Measurements from ENCODE around the gene CCDC82. TPM values are rescaled to one million over a fixed set of nuclear protein-coding genes. Genes with fewer than 3 reads are reported as not detected.
A peak's percentile ranks its signal among the peaks of the same experiment; 100 is the strongest.

The CCDC82 gene
- total and polyA plus RNA-seq, 2 experiments from 2014 or later, result 19.1 to 33.2 TPM

DNA sequence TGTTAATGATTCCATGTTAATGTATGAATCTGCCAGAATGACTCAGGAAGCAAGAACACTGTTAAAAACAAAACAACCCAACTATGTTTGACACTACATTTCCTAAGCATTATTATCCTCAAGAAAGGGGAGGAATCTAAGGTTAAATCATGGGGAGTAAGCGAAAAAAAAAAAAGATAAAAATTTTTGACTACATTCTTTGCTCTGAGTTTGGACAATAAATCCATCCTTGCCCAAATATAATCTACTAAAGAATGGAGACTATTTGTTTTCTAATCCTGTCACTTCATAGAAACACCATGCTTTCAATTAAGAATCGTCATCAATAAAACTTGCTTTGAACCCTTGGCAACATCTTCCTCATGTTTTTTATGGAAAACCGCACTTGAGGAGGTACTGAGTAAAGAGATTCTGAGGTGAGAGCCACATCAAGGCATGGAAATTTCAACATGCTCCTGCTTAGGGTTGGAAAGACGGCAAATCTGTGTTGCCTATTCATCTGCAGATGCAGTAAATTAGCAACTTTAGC, 56.5 kb downstream of the CCDC82 start:
- H3K27me3 ChIP-seq (replicated peaks; ENCODE audit: insufficient read depth), result no peaks in the 10 kb centered on the region
- WGBS, 2 experiments (ENCODE audit: low coverage in 1 of 2, low lambda C conversion rate in 2 of 2, missing lambda C conversion rate in 2 of 2), result 0 to 2% methylated on average over 4 of the region's 4 CpGs
- H3F3A ChIP-seq (ENCODE audit: insufficient read depth), result peaks cover 56% of the 10 kb centered on the region
- H3K79me2 ChIP-seq (ENCODE audit: insufficient read depth), result peaks cover 100% of the 10 kb centered on the region
- in situ Hi-C loops (cut with MboI), result no loop called here
- peak overlapping the region; percentile 58 for H3K9ac ChIP-seq
- peaks cover 9% of the 10 kb centered on the region; the same call in 1 of the 2 replicates for H3K36me3 ChIP-seq (ENCODE audit: low read depth)
- H3K9me3 ChIP-seq (ENCODE audit: low read depth), result no peaks in the 10 kb centered on the region
- H4K20me1 ChIP-seq (ENCODE audit: insufficient read depth), result no peaks in the 10 kb centered on the region; the same call in 1 of the 2 replicates
- H2AFZ ChIP-seq, result no peak overlapping the region
- peak overlapping the region; percentile 49 for H3K4me3 ChIP-seq
- peak overlapping the region; percentile 58 for H3K4me2 ChIP-seq (ENCODE audit: unreplicated experiment)
- no peaks in the 10 kb centered on the region for H3K9me2 ChIP-seq (ENCODE audit: insufficient read depth)
- H3K4me1 ChIP-seq (ENCODE audit: insufficient read depth), result peaks cover 74% of the 10 kb centered on the region
- peak overlapping the region; percentile 77 for H3K27ac ChIP-seq
- DNase-seq, result peak; percentile 82
- TF ChIP-seq EZH2 (IDR thresholded peaks at IDR 0.05; ENCODE audit: insufficient read depth, poor library complexity, severe bottlenecking) (no peak), EZH2phosphoT487 (IDR thresholded peaks at IDR 0.05; ENCODE audit: insufficient read depth, low read depth) (no peak)

DNA sequence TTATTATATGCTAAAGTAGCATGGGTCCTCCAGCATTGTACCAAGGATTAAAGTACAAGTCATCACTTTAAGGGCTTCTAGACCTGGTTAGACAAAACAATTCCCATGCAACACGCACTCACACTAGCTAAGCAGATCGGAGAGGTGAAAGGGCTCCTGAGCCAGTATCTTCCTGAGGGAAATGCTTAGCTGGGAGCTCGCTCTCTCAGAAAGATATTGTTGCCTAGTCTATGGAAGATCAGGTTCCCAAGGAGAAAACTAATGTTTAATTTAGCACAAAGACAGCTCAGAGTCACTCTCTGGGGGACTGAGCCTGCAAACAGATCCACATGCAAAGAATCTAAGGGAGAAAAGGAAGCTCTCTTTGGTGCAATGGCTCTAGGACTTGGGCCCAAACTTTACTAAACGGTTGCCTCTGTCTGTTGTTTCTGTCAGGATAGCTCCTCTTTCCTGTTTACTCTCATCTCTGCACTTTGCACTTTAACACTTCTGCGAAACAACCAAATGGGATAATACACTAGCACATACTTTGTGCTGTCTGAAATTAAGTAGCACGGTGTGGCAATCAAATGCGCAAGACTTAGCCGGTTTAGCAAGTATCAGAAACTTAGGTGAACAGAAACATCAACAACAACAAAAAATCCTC, 57.5 kb downstream of the CCDC82 start:
- no peaks in the 10 kb centered on the region for H3K27me3 ChIP-seq (replicated peaks; ENCODE audit: insufficient read depth)
- peak overlapping the region; percentile 49 for H3K4me3 ChIP-seq
- H4K20me1 ChIP-seq (ENCODE audit: insufficient read depth), result no peaks in the 10 kb centered on the region
- peaks cover 64% of the 10 kb centered on the region for H3K4me1 ChIP-seq (ENCODE audit: insufficient read depth)
- 71 to 75% methylated on average over 8 of the region's 8 CpGs for WGBS, 2 experiments (ENCODE audit: low coverage in 1 of 2, low lambda C conversion rate in 2 of 2, missing lambda C conversion rate in 2 of 2)
- H3K9me2 ChIP-seq (ENCODE audit: insufficient read depth), result no peaks in the 10 kb centered on the region
- H3K9ac ChIP-seq, result peak overlapping the region; percentile 58
- peak; percentile 30 for DNase-seq
- peak overlapping the region; percentile 58 for H3K4me2 ChIP-seq (ENCODE audit: unreplicated experiment)
- H3K36me3 ChIP-seq (ENCODE audit: low read depth), result peaks cover 9% of the 10 kb centered on the region; the same call in 1 of the 2 replicates
- TF ChIP-seq EZH2 (IDR thresholded peaks at IDR 0.05; ENCODE audit: insufficient read depth, poor library complexity, severe bottlenecking) (no peak), EZH2phosphoT487 (IDR thresholded peaks at IDR 0.05; ENCODE audit: insufficient read depth, low read depth) (no peak)
- H3K9me3 ChIP-seq (ENCODE audit: low read depth), result no peaks in the 10 kb centered on the region
- in situ Hi-C loops (cut with MboI), result no loop called here
- peaks cover 49% of the 10 kb centered on the region for H3F3A ChIP-seq (ENCODE audit: insufficient read depth)
- peaks cover 100% of the 10 kb centered on the region for H3K79me2 ChIP-seq (ENCODE audit: insufficient read depth)
- H2AFZ ChIP-seq, result no peak overlapping the region
- H3K27ac ChIP-seq, result peak overlapping the region; percentile 77

DNA sequence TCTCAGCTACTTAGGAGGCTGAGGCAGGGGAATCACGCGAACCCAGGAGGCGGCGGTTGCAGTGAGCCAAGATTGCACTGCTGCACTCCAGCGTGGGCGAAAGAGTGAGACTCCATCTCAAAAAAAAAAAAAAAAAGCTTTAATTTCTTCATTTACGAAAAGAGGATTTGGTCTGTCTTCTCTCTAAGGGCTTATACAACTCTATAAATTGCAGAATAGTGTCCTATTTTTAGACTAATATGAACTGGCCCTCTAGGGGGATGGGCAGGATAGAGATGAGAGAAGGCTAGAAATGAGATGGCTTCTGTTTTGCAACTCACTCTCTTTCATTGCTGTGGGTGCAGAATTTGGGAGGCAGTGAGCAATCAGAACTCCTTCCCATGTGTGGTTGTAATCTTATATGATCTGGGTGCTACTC, 58.0 kb downstream of the CCDC82 start:
- in situ Hi-C loops (cut with MboI), result no loop called here
- peak overlapping the region; percentile 77 for H3K27ac ChIP-seq

DNA sequence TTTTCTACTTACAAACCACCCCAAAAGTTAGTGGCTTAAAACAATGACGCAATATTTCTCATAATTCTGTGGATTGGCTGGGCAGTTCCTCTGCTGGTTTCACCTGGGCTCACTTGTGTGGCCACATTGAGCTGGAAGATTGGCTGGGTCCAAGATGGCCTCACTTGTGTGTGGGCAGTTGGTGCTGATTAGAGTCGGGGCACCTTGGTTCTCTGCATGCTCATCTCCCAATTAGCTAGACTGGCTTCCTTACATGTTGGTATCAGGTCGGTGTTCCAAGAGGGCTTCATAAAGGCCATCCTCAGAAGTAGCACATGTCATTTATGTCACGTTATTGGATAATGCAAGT, 59.2 kb downstream of the CCDC82 start:
- H3K9ac ChIP-seq, result no peak overlapping the region
- no peaks in the 10 kb centered on the region for H3K9me2 ChIP-seq (ENCODE audit: insufficient read depth)
- peaks cover 4% of the 10 kb centered on the region; the same call in 1 of the 2 replicates for H3K36me3 ChIP-seq (ENCODE audit: low read depth)
- no peak overlapping the region for H3K4me3 ChIP-seq
- H3F3A ChIP-seq (ENCODE audit: insufficient read depth), result peaks cover 53% of the 10 kb centered on the region
- H3K79me2 ChIP-seq (ENCODE audit: insufficient read depth), result peaks cover 100% of the 10 kb centered on the region
- H2AFZ ChIP-seq, result no peak overlapping the region
- no peaks in the 10 kb centered on the region for H3K27me3 ChIP-seq (replicated peaks; ENCODE audit: insufficient read depth)
- TF ChIP-seq EZH2 (IDR thresholded peaks at IDR 0.05; ENCODE audit: insufficient read depth, poor library complexity, severe bottlenecking) (no peak), EZH2phosphoT487 (IDR thresholded peaks at IDR 0.05; ENCODE audit: insufficient read depth, low read depth) (no peak)
- H3K4me2 ChIP-seq (ENCODE audit: unreplicated experiment), result no peak overlapping the region
- no peaks in the 10 kb centered on the region for H3K9me3 ChIP-seq (ENCODE audit: low read depth)
- H3K27ac ChIP-seq, result no peak overlapping the region
- H3K4me1 ChIP-seq (ENCODE audit: insufficient read depth), result peaks cover 66% of the 10 kb centered on the region
- DNase-seq, result no peak
- 97 to 98% methylated on average over 4 of the region's 4 CpGs for WGBS, 2 experiments (ENCODE audit: low coverage in 1 of 2, low lambda C conversion rate in 2 of 2, missing lambda C conversion rate in 2 of 2)
- no peaks in the 10 kb centered on the region for H4K20me1 ChIP-seq (ENCODE audit: insufficient read depth)
- in situ Hi-C loops (cut with MboI), result no loop called here

More for the DNA sequence above, 58.0 kb downstream of the CCDC82 start:
- peaks cover 47% of the 10 kb centered on the region for H3F3A ChIP-seq (ENCODE audit: insufficient read depth)
- peak overlapping the region; percentile 58 for H3K4me2 ChIP-seq (ENCODE audit: unreplicated experiment)
- H3K9me3 ChIP-seq (ENCODE audit: low read depth), result no peaks in the 10 kb centered on the region
- no peaks in the 10 kb centered on the region for H4K20me1 ChIP-seq (ENCODE audit: insufficient read depth)
- no peak overlapping the region for H2AFZ ChIP-seq
- TF ChIP-seq EZH2phosphoT487 (IDR thresholded peaks at IDR 0.05; ENCODE audit: insufficient read depth, low read depth) (no peak), EZH2 (IDR thresholded peaks at IDR 0.05; ENCODE audit: insufficient read depth, poor library complexity, severe bottlenecking) (no peak)
- no peak overlapping the region for H3K4me3 ChIP-seq
- H3K27me3 ChIP-seq (replicated peaks; ENCODE audit: insufficient read depth), result no peaks in the 10 kb centered on the region
- H3K36me3 ChIP-seq (ENCODE audit: low read depth), result peaks cover 9% of the 10 kb centered on the region; the same call in 1 of the 2 replicates
- peaks cover 100% of the 10 kb centered on the region for H3K79me2 ChIP-seq (ENCODE audit: insufficient read depth)
- H3K9ac ChIP-seq, result no peak overlapping the region
- peak; percentile 40 for DNase-seq
- H3K4me1 ChIP-seq (ENCODE audit: insufficient read depth), result peaks cover 63% of the 10 kb centered on the region
- 97 to 99% methylated on average over 7 of the region's 7 CpGs for WGBS, 2 experiments (ENCODE audit: low coverage in 1 of 2, low lambda C conversion rate in 2 of 2, missing lambda C conversion rate in 2 of 2)
- no peaks in the 10 kb centered on the region for H3K9me2 ChIP-seq (ENCODE audit: insufficient read depth)
